GM23338 (cell line): ENCODE data around the gene FBXW12. TPM values are rescaled to one million over a fixed set of nuclear protein-coding genes. Genes with fewer than 3 reads are reported as not detected.

Source experiments
- ATAC-seq: fragments of 200-7000 bp; cut with Tn5 transposase; 3 replicates; pipeline ENCODE4 v1.9.1; 2020
- DNase-seq: peaks from one replicate; pipeline ENCODE4 v3.0.0-alpha.2; 2015; ENCODE audit warnings: low spot score
- H2AFZ ChIP-seq: fragments of 200-600 bp; sonication (generic); 2 replicates; pipeline ENCODE4 v1.8.0; 2016; ENCODE audit warnings: antibody characterized with exemption, mild to moderate bottlenecking, moderate library complexity
- H3F3A ChIP-seq: fragments of 200-600 bp; sonication (generic); replicated peaks from 2 replicates; pipeline ENCODE4 v1.8.0; 2017; ENCODE audit warnings: antibody characterized with exemption, mixed run types, low read depth
- H3K27ac ChIP-seq: fragments of 200-600 bp; sonication (generic); 2 replicates; pipeline ENCODE4 v1.6.1; 2016; ENCODE audit warnings: low read depth
- H3K27me3 ChIP-seq: fragments of 200-600 bp; sonication (generic); 2 replicates; pipeline ENCODE4 v1.8.0; 2016; ENCODE audit warnings: mild to moderate bottlenecking, mixed run types, moderate library complexity; ENCODE audit not compliant: insufficient read depth
- H3K36me3 ChIP-seq: fragments of 200-600 bp; sonication (generic); 2 replicates; pipeline ENCODE4 v1.8.0; 2016; ENCODE audit warnings: mild to moderate bottlenecking; ENCODE audit not compliant: insufficient read depth
- H3K4me1 ChIP-seq: fragments of 200-600 bp; sonication (generic); 2 replicates; pipeline ENCODE4 v1.8.0; 2016; ENCODE audit warnings: mild to moderate bottlenecking, moderate library complexity; ENCODE audit not compliant: insufficient read depth
- H3K4me2 ChIP-seq: fragments of 200-600 bp; sonication (generic); 2 replicates; pipeline ENCODE4 v1.7.1; 2017; ENCODE audit warnings: mixed run types
- H3K4me3 ChIP-seq: fragments of 200-600 bp; sonication (generic); 2 replicates; pipeline ENCODE4 v1.6.1; 2016; ENCODE audit warnings: mixed run types
- H3K79me2 ChIP-seq: fragments of 200-600 bp; sonication (generic); replicated peaks from 2 replicates; pipeline ENCODE4 v1.8.0; 2017; ENCODE audit warnings: mild to moderate bottlenecking; ENCODE audit not compliant: insufficient read depth
- H3K9me2 ChIP-seq: fragments of 200-600 bp; sonication (generic); 2 replicates; pipeline ENCODE4 v1.8.0; 2017; ENCODE audit not compliant: insufficient read depth
- H4K20me1 ChIP-seq: fragments of 200-600 bp; sonication (generic); replicated peaks from 2 replicates; pipeline ENCODE4 v1.8.0; 2017; ENCODE audit warnings: mild to moderate bottlenecking; ENCODE audit not compliant: insufficient read depth
- H3K27ac Mint-ChIP-seq: 2 replicates; pipeline ENCODE4 v1.8.0; 2020; ENCODE audit warnings: inconsistent platforms, mild to moderate bottlenecking, moderate library complexity, mixed read lengths
- H3K27me3 Mint-ChIP-seq: 3 replicates; pipeline ENCODE4 v1.8.0; 2022; ENCODE audit warnings: low read depth, mild to moderate bottlenecking, moderate library complexity, mixed read lengths, inconsistent platforms; ENCODE audit not compliant: insufficient read depth, poor library complexity
- H3K36me3 Mint-ChIP-seq: 3 replicates; pipeline ENCODE4 v1.8.0; 2021; ENCODE audit warnings: low read depth, mild to moderate bottlenecking, inconsistent platforms, moderate library complexity, mixed read lengths
- H3K4me1 Mint-ChIP-seq: 3 replicates; pipeline ENCODE4 v1.8.0; 2020; ENCODE audit warnings: mild to moderate bottlenecking, inconsistent platforms, mixed read lengths
- H3K4me3 Mint-ChIP-seq: 3 replicates; pipeline ENCODE4 v1.8.0; 2021; ENCODE audit warnings: moderate library complexity, mild to moderate bottlenecking, inconsistent platforms, mixed read lengths
- H3K9me3 Mint-ChIP-seq: 3 replicates; pipeline ENCODE4 v1.8.0; 2020; ENCODE audit warnings: moderate library complexity, mild to moderate bottlenecking, inconsistent platforms, mixed read lengths
- CREB1 ChIP-seq: fragments of 250-450 bp; sonication (Bioruptor Pico); IDR thresholded peaks from 2 replicates; pipeline ENCODE4 v1.5.0; 2020; ENCODE audit warnings: low read depth, mild to moderate bottlenecking, moderate library complexity
- EZH2 ChIP-seq: fragments of 200-600 bp; sonication (generic); IDR thresholded peaks from one replicate; pipeline ENCODE4 v1.8.0; 2017; ENCODE audit warnings: antibody characterized with exemption, mild to moderate bottlenecking, low read depth; ENCODE audit not compliant: unreplicated experiment
- EZH2phosphoT487 ChIP-seq: fragments of 200-600 bp; sonication (generic); IDR thresholded peaks from one replicate; pipeline ENCODE4 v1.8.1; 2018; ENCODE audit warnings: antibody characterized with exemption; ENCODE audit not compliant: unreplicated experiment
- JUNB ChIP-seq: IDR thresholded peaks from one replicate; pipeline ENCODE4 v1.6.1; 2016; ENCODE audit warnings: antibody characterized with exemption; ENCODE audit not compliant: unreplicated experiment
- NANOG ChIP-seq: IDR thresholded peaks from 2 replicates; pipeline ENCODE4 v1.6.1; 2016; ENCODE audit warnings: antibody characterized with exemption, borderline replicate concordance
- POLR2AphosphoS5 ChIP-seq: IDR thresholded peaks from 2 replicates; pipeline ENCODE4 v1.6.1; 2016; ENCODE audit warnings: antibody characterized with exemption, low read depth
- STAT1 ChIP-seq: IDR thresholded peaks from one replicate; pipeline ENCODE4 v1.6.1; 2016; ENCODE audit warnings: antibody characterized with exemption; ENCODE audit not compliant: unreplicated experiment
- ZNF331 ChIP-seq: fragments of 250-450 bp; sonication (Bioruptor Pico); IDR thresholded peaks from 2 replicates; pipeline ENCODE4 v1.5.0; 2020; ENCODE audit warnings: low read depth, mild to moderate bottlenecking, moderate library complexity
- polyA plus RNA-seq: library from polyadenylated mRNA; unstranded; fragments of >200 nt; fragmentation: Nextera tagmentation; extraction: Ambion mirVana; gene quantifications from 2 replicates; pipeline ENCODE4 v1.2.1, GENCODE V29; 2016
- total RNA-seq: library from RNA; depleted of rRNA; stranded (reverse); fragments of >200 nt; shearing (Covaris generic); gene quantifications from 2 replicates; pipeline ENCODE4 v1.2.3, GENCODE V29; 2014
- TF ChIP-seq, protein P1 (sequence below): fragments of 250-450 bp; sonication (Bioruptor Pico); IDR thresholded peaks from 2 replicates; pipeline ENCODE4 v1.5.0; 2020; ENCODE audit warnings: mild to moderate bottlenecking, moderate library complexity
- TF ChIP-seq, protein P2 (sequence below): IDR thresholded peaks from one replicate; pipeline ENCODE4 v1.6.1; 2018; ENCODE audit warnings: antibody characterized with exemption; ENCODE audit not compliant: unreplicated experiment

Gene FBXW12
- total and polyA plus RNA-seq, 2 experiments from 2014 or later = 0.73 TPM; not detected in 1

DNA sequence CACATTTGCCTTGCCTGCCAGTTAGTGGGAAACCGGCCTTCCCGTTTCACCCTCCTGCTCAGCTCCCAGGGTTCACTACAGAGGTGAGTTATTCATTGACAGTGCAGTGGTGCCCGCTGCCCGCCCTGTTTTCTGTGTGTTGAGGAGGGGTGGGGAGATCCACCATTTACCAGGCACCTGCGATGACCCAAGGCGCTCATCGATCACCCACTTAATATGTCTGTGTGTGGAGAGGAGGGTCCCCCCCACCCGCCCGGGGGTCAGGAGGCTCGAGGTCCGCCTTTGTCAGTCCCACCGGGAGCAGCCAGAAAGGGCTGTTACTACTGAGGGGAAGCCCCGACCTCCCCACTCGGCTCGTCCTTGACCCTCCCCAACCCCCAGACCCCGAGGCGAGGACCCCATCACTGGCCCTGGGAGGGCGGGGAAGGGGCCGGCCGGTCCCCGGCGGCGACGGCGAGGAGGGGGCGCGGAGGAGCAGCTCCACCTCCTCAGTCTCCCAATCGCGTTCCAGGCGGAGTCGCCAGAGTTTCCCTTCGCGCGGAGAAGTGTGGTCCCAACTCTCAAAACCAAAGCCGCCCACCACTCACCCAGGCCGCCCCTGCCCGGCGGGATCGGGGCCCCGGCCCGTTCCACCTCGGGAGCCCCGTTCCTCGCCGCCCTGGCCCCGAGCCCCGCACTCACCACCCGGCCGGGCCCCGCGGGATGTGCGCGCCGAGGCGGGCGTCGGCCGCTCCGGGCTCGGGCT, 56.7 kb downstream of the FBXW12 start:
- H3K27me3 Mint-ChIP-seq = peaks cover 16% of the 10 kb centered on the region
- H3K9me2 ChIP-seq = no peaks in the 10 kb centered on the region
- no peak overlapping the region for H2AFZ ChIP-seq
- H3K36me3 Mint-ChIP-seq = peaks cover 48% of the 10 kb centered on the region
- peaks cover 3% of the 10 kb centered on the region; the same call in 1 of the 3 replicates for H3K9me3 Mint-ChIP-seq
- H3K4me2 ChIP-seq = peak overlapping the region; percentile 86
- peaks cover 28% of the 10 kb centered on the region for H3F3A ChIP-seq
- peaks cover 10% of the 10 kb centered on the region for H3K36me3 ChIP-seq
- peaks cover 35% of the 10 kb centered on the region for H3K4me1 ChIP-seq
- H3K27ac Mint-ChIP-seq = peak overlapping the region; percentile 92
- H3K4me1 Mint-ChIP-seq = peaks cover 64% of the 10 kb centered on the region
- peaks cover 55% of the 10 kb centered on the region for H3K79me2 ChIP-seq
- H3K4me3 ChIP-seq = peak overlapping the region; percentile 84
- H4K20me1 ChIP-seq = peaks cover 17% of the 10 kb centered on the region
- TF ChIP-seq ZNF331 (CRISPR knock-in tag) (no peak), POLR2AphosphoS5 (peak; percentile 55; the same call in 1 of the 2 replicates)
- peak; percentile 64 for DNase-seq
- peak; percentile 6 for ATAC-seq
- peak overlapping the region; percentile 81; the same call in 1 of the 2 replicates for H3K27ac ChIP-seq
- no peaks in the 10 kb centered on the region for H3K27me3 ChIP-seq
- peak overlapping the region; percentile 86 for H3K4me3 Mint-ChIP-seq

DNA sequence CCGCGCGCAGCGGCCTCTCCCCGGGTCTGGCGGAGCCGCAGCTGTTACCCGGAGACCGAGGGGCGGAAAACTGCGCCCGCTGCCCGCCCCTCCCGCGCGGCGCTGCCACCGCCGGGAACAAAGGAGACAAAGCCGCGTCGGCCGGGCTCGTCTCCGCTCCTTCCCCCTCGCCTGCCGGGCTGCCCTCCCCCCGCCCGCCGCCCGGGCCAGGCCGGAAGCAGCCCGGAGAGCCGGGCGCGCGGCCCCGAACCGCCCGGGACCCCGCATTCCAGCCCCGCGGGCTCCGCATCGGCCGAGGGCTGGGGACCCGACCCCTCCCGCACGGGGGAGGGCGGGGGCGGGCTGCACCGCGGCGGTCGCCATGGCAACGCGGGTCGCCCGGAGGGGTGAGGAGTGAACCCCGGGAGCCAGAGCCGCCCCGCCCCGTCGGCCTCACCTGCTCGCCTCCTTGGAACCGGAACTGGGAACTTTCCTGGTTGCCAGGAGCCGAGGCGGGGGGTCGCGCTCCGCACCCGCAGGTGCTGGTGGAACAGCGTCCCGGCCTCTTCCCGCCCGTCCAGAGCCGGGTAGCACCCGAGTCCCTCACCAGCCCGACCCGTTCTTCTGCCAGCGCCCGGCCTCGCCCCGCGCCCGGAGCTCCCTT, 57.4 kb downstream of the FBXW12 start:
- peaks cover 53% of the 10 kb centered on the region for H3K79me2 ChIP-seq
- Mint-ChIP-seq H3K9me3 (peaks cover 3% of the 10 kb centered on the region; the same call in 1 of the 3 replicates), H3K4me1 (peaks cover 61% of the 10 kb centered on the region), H3K36me3 (peaks cover 52% of the 10 kb centered on the region), H3K4me3 (peak overlapping the region; percentile 88), H3K27ac (peak overlapping the region; percentile 97), H3K27me3 (peaks cover 14% of the 10 kb centered on the region)
- peaks cover 33% of the 10 kb centered on the region for H3F3A ChIP-seq
- no peaks in the 10 kb centered on the region for H3K9me2 ChIP-seq
- peak overlapping the region; percentile 86 for H3K4me2 ChIP-seq
- H3K27ac ChIP-seq = peak overlapping the region; percentile 99
- peaks cover 17% of the 10 kb centered on the region for H4K20me1 ChIP-seq
- no peaks in the 10 kb centered on the region for H3K27me3 ChIP-seq
- peaks cover 10% of the 10 kb centered on the region for H3K36me3 ChIP-seq
- peak; percentile 39 for ATAC-seq
- H3K4me3 ChIP-seq = peak overlapping the region; percentile 84
- no peak overlapping the region for H2AFZ ChIP-seq
- peaks cover 35% of the 10 kb centered on the region for H3K4me1 ChIP-seq
- DNase-seq = peak; percentile 83
- no peak for TF ChIP-seq EZH2phosphoT487
- no peak for TF ChIP-seq ZNF331 (CRISPR knock-in tag)
- no peak for TF ChIP-seq STAT1
- no peak for TF ChIP-seq CREB1 (CRISPR knock-in tag)
- TF ChIP-seq, protein P1, sequence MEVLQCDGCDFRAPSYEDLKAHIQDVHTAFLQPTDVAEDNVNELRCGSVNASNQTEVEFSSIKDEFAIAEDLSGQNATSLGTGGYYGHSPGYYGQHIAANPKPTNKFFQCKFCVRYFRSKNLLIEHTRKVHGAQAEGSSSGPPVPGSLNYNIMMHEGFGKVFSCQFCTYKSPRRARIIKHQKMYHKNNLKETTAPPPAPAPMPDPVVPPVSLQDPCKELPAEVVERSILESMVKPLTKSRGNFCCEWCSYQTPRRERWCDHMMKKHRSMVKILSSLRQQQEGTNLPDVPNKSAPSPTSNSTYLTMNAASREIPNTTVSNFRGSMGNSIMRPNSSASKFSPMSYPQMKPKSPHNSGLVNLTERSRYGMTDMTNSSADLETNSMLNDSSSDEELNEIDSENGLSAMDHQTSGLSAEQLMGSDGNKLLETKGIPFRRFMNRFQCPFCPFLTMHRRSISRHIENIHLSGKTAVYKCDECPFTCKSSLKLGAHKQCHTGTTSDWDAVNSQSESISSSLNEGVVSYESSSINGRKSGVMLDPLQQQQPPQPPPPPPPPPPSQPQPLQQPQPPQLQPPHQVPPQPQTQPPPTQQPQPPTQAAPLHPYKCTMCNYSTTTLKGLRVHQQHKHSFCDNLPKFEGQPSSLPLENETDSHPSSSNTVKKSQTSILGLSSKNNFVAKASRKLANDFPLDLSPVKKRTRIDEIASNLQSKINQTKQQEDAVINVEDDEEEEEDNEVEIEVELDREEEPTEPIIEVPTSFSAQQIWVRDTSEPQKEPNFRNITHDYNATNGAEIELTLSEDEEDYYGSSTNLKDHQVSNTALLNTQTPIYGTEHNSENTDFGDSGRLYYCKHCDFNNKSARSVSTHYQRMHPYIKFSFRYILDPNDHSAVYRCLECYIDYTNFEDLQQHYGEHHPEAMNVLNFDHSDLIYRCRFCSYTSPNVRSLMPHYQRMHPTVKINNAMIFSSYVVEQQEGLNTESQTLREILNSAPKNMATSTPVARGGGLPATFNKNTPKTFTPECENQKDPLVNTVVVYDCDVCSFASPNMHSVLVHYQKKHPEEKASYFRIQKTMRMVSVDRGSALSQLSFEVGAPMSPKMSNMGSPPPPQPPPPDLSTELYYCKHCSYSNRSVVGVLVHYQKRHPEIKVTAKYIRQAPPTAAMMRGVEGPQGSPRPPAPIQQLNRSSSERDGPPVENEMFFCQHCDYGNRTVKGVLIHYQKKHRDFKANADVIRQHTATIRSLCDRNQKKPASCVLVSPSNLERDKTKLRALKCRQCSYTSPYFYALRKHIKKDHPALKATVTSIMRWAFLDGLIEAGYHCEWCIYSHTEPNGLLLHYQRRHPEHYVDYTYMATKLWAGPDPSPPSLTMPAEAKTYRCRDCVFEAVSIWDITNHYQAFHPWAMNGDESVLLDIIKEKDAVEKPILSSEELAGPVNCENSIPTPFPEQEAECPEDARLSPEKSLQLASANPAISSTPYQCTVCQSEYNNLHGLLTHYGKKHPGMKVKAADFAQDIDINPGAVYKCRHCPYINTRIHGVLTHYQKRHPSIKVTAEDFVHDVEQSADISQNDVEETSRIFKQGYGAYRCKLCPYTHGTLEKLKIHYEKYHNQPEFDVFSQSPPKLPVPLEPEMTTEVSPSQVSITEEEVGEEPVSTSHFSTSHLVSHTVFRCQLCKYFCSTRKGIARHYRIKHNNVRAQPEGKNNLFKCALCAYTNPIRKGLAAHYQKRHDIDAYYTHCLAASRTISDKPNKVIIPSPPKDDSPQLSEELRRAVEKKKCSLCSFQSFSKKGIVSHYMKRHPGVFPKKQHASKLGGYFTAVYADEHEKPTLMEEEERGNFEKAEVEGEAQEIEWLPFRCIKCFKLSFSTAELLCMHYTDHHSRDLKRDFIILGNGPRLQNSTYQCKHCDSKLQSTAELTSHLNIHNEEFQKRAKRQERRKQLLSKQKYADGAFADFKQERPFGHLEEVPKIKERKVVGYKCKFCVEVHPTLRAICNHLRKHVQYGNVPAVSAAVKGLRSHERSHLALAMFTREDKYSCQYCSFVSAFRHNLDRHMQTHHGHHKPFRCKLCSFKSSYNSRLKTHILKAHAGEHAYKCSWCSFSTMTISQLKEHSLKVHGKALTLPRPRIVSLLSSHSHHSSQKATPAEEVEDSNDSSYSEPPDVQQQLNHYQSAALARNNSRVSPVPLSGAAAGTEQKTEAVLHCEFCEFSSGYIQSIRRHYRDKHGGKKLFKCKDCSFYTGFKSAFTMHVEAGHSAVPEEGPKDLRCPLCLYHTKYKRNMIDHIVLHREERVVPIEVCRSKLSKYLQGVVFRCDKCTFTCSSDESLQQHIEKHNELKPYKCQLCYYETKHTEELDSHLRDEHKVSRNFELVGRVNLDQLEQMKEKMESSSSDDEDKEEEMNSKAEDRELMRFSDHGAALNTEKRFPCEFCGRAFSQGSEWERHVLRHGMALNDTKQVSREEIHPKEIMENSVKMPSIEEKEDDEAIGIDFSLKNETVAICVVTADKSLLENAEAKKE (CRISPR knock-in tag) = no peak
- TF ChIP-seq, protein P2, sequence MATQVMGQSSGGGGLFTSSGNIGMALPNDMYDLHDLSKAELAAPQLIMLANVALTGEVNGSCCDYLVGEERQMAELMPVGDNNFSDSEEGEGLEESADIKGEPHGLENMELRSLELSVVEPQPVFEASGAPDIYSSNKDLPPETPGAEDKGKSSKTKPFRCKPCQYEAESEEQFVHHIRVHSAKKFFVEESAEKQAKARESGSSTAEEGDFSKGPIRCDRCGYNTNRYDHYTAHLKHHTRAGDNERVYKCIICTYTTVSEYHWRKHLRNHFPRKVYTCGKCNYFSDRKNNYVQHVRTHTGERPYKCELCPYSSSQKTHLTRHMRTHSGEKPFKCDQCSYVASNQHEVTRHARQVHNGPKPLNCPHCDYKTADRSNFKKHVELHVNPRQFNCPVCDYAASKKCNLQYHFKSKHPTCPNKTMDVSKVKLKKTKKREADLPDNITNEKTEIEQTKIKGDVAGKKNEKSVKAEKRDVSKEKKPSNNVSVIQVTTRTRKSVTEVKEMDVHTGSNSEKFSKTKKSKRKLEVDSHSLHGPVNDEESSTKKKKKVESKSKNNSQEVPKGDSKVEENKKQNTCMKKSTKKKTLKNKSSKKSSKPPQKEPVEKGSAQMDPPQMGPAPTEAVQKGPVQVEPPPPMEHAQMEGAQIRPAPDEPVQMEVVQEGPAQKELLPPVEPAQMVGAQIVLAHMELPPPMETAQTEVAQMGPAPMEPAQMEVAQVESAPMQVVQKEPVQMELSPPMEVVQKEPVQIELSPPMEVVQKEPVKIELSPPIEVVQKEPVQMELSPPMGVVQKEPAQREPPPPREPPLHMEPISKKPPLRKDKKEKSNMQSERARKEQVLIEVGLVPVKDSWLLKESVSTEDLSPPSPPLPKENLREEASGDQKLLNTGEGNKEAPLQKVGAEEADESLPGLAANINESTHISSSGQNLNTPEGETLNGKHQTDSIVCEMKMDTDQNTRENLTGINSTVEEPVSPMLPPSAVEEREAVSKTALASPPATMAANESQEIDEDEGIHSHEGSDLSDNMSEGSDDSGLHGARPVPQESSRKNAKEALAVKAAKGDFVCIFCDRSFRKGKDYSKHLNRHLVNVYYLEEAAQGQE = no peak
- TF ChIP-seq NANOG = no peak
- no peak for TF ChIP-seq JUNB
- no peak for TF ChIP-seq EZH2
